ENCODE data around the gene PLAC8L1. TPM values are rescaled to one million over a fixed set of nuclear protein-coding genes. Genes with fewer than 3 reads are reported as not detected.
A peak's percentile ranks its signal among the peaks of the same experiment; 100 is the strongest.
"Not testable (repeated sequence)": the region's sequence is repeated elsewhere in the genome, so short reads cannot be mapped to it uniquely, and the experiment has no call there.

Gene PLAC8L1
- total RNA-seq, 1 donor from 2014 or later: 0.71 TPM

- intact Hi-C loops (cut with micrococcal nuclease); H3K27ac Mint-ChIP-seq; H3K4me1 Mint-ChIP-seq (ENCODE audit: low read depth); H3K27me3 Mint-ChIP-seq (ENCODE audit: low read depth); DNase-seq (ENCODE audit: low spot score); H3K4me3 Mint-ChIP-seq (ENCODE audit: low read depth); H3K9me3 Mint-ChIP-seq: not testable (repeated sequence)
- peaks cover 20% of the 10 kb centered on the region for H3K36me3 Mint-ChIP-seq (ENCODE audit: low read depth)
These were observed 3.5 kb upstream of the PLAC8L1 start for GRCh38 chr5:146108870-146109269.

- intact Hi-C loops (cut with micrococcal nuclease): no loop called here
- Mint-ChIP-seq H3K27ac (no peak overlapping the region), H3K9me3 (no peaks in the 10 kb centered on the region), H3K27me3 (ENCODE audit: low read depth) (no peaks in the 10 kb centered on the region), H3K36me3 (ENCODE audit: low read depth) (peaks cover 18% of the 10 kb centered on the region), H3K4me3 (ENCODE audit: low read depth) (no peak overlapping the region), H3K4me1 (ENCODE audit: low read depth) (no peaks in the 10 kb centered on the region)
- no peak for DNase-seq (ENCODE audit: low spot score)
These were observed 2.5 kb upstream of the PLAC8L1 start for GRCh38 chr5:146107901-146108300.

- Mint-ChIP-seq H3K4me1 (ENCODE audit: low read depth) (no peaks in the 10 kb centered on the region), H3K27ac (no peak overlapping the region), H3K9me3 (no peaks in the 10 kb centered on the region), H3K4me3 (ENCODE audit: low read depth) (no peak overlapping the region), H3K27me3 (ENCODE audit: low read depth) (no peaks in the 10 kb centered on the region), H3K36me3 (ENCODE audit: low read depth) (peaks cover 7% of the 10 kb centered on the region)
- intact Hi-C loops (cut with micrococcal nuclease): no loop called here
- no peak for DNase-seq (ENCODE audit: low spot score)
These were observed 1.8 kb downstream of the PLAC8L1 start for GRCh38 chr5:146103594-146103993.

GRCh38 chr5:146101646-146102045 is 3.7 kb downstream of the PLAC8L1 start:
- Mint-ChIP-seq H3K4me1 (ENCODE audit: low read depth) (no peaks in the 10 kb centered on the region), H3K27me3 (ENCODE audit: low read depth) (no peaks in the 10 kb centered on the region), H3K9me3 (no peaks in the 10 kb centered on the region), H3K36me3 (ENCODE audit: low read depth) (peaks cover 7% of the 10 kb centered on the region), H3K27ac (no peak overlapping the region), H3K4me3 (ENCODE audit: low read depth) (no peak overlapping the region)
- intact Hi-C loops (cut with micrococcal nuclease): no loop called here
- no peak for DNase-seq (ENCODE audit: low spot score)

GRCh38 chr5:146098047-146098446 is 7.3 kb downstream of the PLAC8L1 start:
- Mint-ChIP-seq H3K27ac (no peak overlapping the region), H3K4me1 (ENCODE audit: low read depth) (no peaks in the 10 kb centered on the region), H3K27me3 (ENCODE audit: low read depth) (no peaks in the 10 kb centered on the region), H3K36me3 (ENCODE audit: low read depth) (no peaks in the 10 kb centered on the region), H3K4me3 (ENCODE audit: low read depth) (no peak overlapping the region), H3K9me3 (no peaks in the 10 kb centered on the region)
- intact Hi-C loops (cut with micrococcal nuclease): no loop called here
- no peak for DNase-seq (ENCODE audit: low spot score)

- H3K27ac Mint-ChIP-seq: no peak overlapping the region
- H3K9me3 Mint-ChIP-seq: no peaks in the 10 kb centered on the region
- H3K36me3 Mint-ChIP-seq (ENCODE audit: low read depth): no peaks in the 10 kb centered on the region
These were observed 13.5 kb downstream of the PLAC8L1 start for GRCh38 chr5:146091881-146092280.

GRCh38 chr5:146089287-146089686 is 16.1 kb downstream of the PLAC8L1 start:
- intact Hi-C loops (cut with micrococcal nuclease): no loop called here
- Mint-ChIP-seq H3K4me3 (ENCODE audit: low read depth) (no peak overlapping the region), H3K4me1 (ENCODE audit: low read depth) (no peaks in the 10 kb centered on the region), H3K27ac (no peak overlapping the region), H3K9me3 (no peaks in the 10 kb centered on the region), H3K27me3 (ENCODE audit: low read depth) (no peaks in the 10 kb centered on the region), H3K36me3 (ENCODE audit: low read depth) (no peaks in the 10 kb centered on the region)
- DNase-seq (ENCODE audit: low spot score): no peak

More at GRCh38 chr5:146091881-146092280, 13.5 kb downstream of the PLAC8L1 start:
- Mint-ChIP-seq H3K27me3 (ENCODE audit: low read depth) (no peaks in the 10 kb centered on the region), H3K4me1 (ENCODE audit: low read depth) (no peaks in the 10 kb centered on the region), H3K4me3 (ENCODE audit: low read depth) (no peak overlapping the region)
- intact Hi-C loops (cut with micrococcal nuclease): no loop called here
- no peak for DNase-seq (ENCODE audit: low spot score)

GRCh38 chr5:146088098-146088497 is 17.3 kb downstream of the PLAC8L1 start:
- no peaks in the 10 kb centered on the region for H3K27me3 Mint-ChIP-seq (ENCODE audit: low read depth)
- intact Hi-C loops (cut with micrococcal nuclease): no loop called here
- no peaks in the 10 kb centered on the region for H3K9me3 Mint-ChIP-seq
- no peaks in the 10 kb centered on the region for H3K36me3 Mint-ChIP-seq (ENCODE audit: low read depth)
- DNase-seq (ENCODE audit: low spot score): no peak
- H3K27ac Mint-ChIP-seq: no peak overlapping the region
- no peak overlapping the region for H3K4me3 Mint-ChIP-seq (ENCODE audit: low read depth)
- H3K4me1 Mint-ChIP-seq (ENCODE audit: low read depth): no peaks in the 10 kb centered on the region

- H3K9me3 Mint-ChIP-seq: no peaks in the 10 kb centered on the region
- peaks cover 9% of the 10 kb centered on the region for H3K4me1 Mint-ChIP-seq (ENCODE audit: low read depth)
- H3K27ac Mint-ChIP-seq: no peak overlapping the region
- H3K4me3 Mint-ChIP-seq (ENCODE audit: low read depth): no peak overlapping the region
- no peak for DNase-seq (ENCODE audit: low spot score)
- intact Hi-C loops (cut with micrococcal nuclease): no loop called here
- H3K27me3 Mint-ChIP-seq (ENCODE audit: low read depth): peaks cover 7% of the 10 kb centered on the region
- H3K36me3 Mint-ChIP-seq (ENCODE audit: low read depth): no peaks in the 10 kb centered on the region
These were observed 21.0 kb downstream of the PLAC8L1 start for GRCh38 chr5:146084376-146084775.

GRCh38 chr5:146082798-146083197 is 22.6 kb downstream of the PLAC8L1 start:
- DNase-seq (ENCODE audit: low spot score): no peak
- intact Hi-C loops (cut with micrococcal nuclease): no loop called here
- peaks cover 11% of the 10 kb centered on the region for H3K4me1 Mint-ChIP-seq (ENCODE audit: low read depth)
- no peak overlapping the region for H3K27ac Mint-ChIP-seq
- H3K36me3 Mint-ChIP-seq (ENCODE audit: low read depth): no peaks in the 10 kb centered on the region
- H3K9me3 Mint-ChIP-seq: no peaks in the 10 kb centered on the region
- peaks cover 20% of the 10 kb centered on the region for H3K27me3 Mint-ChIP-seq (ENCODE audit: low read depth)
- no peak overlapping the region for H3K4me3 Mint-ChIP-seq (ENCODE audit: low read depth)

- DNase-seq (ENCODE audit: low spot score): no peak
- intact Hi-C loops (cut with micrococcal nuclease): no loop called here
- Mint-ChIP-seq H3K27ac (no peak overlapping the region), H3K36me3 (ENCODE audit: low read depth) (no peaks in the 10 kb centered on the region), H3K4me1 (ENCODE audit: low read depth) (peaks cover 11% of the 10 kb centered on the region), H3K27me3 (ENCODE audit: low read depth) (peaks cover 28% of the 10 kb centered on the region), H3K9me3 (no peaks in the 10 kb centered on the region), H3K4me3 (ENCODE audit: low read depth) (no peak overlapping the region)
These were observed 23.8 kb downstream of the PLAC8L1 start for GRCh38 chr5:146081556-146081955.

GRCh38 chr5:146079695-146080373 is 25.5 kb downstream of the PLAC8L1 start:
- peak; percentile 12 for DNase-seq (ENCODE audit: low spot score)
- H3K27me3 Mint-ChIP-seq (ENCODE audit: low read depth): peaks cover 31% of the 10 kb centered on the region
- peaks cover 11% of the 10 kb centered on the region for H3K4me1 Mint-ChIP-seq (ENCODE audit: low read depth)
- intact Hi-C loops (cut with micrococcal nuclease): no loop called here
- H3K4me3 Mint-ChIP-seq (ENCODE audit: low read depth): no peak overlapping the region
- H3K9me3 Mint-ChIP-seq: no peaks in the 10 kb centered on the region
- H3K36me3 Mint-ChIP-seq (ENCODE audit: low read depth): no peaks in the 10 kb centered on the region
- H3K27ac Mint-ChIP-seq: no peak overlapping the region

GRCh38 chr5:146078566-146078965 is 26.8 kb downstream of the PLAC8L1 start:
- H3K4me1 Mint-ChIP-seq (ENCODE audit: low read depth): peaks cover 11% of the 10 kb centered on the region
- no peak overlapping the region for H3K27ac Mint-ChIP-seq
- no peak for DNase-seq (ENCODE audit: low spot score)
- intact Hi-C loops (cut with micrococcal nuclease): no loop called here
- no peak overlapping the region for H3K4me3 Mint-ChIP-seq (ENCODE audit: low read depth)
- peaks cover 32% of the 10 kb centered on the region for H3K27me3 Mint-ChIP-seq (ENCODE audit: low read depth)
- H3K9me3 Mint-ChIP-seq: no peaks in the 10 kb centered on the region
- no peaks in the 10 kb centered on the region for H3K36me3 Mint-ChIP-seq (ENCODE audit: low read depth)

GRCh38 chr5:146076455-146076854 is 28.9 kb downstream of the PLAC8L1 start:
- no peak for DNase-seq (ENCODE audit: low spot score)
- intact Hi-C loops (cut with micrococcal nuclease): no loop called here
- Mint-ChIP-seq H3K27ac (no peak overlapping the region), H3K9me3 (no peaks in the 10 kb centered on the region), H3K4me3 (ENCODE audit: low read depth) (no peak overlapping the region), H3K36me3 (ENCODE audit: low read depth) (no peaks in the 10 kb centered on the region), H3K27me3 (ENCODE audit: low read depth) (peaks cover 36% of the 10 kb centered on the region), H3K4me1 (ENCODE audit: low read depth) (peaks cover 11% of the 10 kb centered on the region)

Measured in activated T-helper 2 cell treated with anti-CD3 and anti-CD28 coated beads, Interferon-gamma antibody, Interleukin-2, Interleukin-4, amounts not matched to agents 10 μg/mL and 5 μg/mL and 100 μg/mL, durations not matched to agents 14 hours and 24 hours and 36 hours (primary cell).